ENCODE results near the gene KLHL9.
"Not testable (repeated sequence)": the region's sequence is repeated elsewhere in the genome, so short reads cannot be mapped to it uniquely, and the experiment has no call there.

The KLHL9 gene

GRCh38 chr9:21334701-21335632 is at the start of gene KLHL9:
KLHL9 (minus strand) TSS chr9:21335404; CDS start chr9:21334859, 545 bp downstream.
- Mint-ChIP-seq H3K27me3 (peaks cover 5% of the 10 kb centered on the region), H3K36me3 (peaks cover 13% of the 10 kb centered on the region), H3K4me1 (peaks cover 29% of the 10 kb centered on the region), H3K4me3 (peak within 1 kb of the TSS; percentile 88), H3K9me3 (no peaks in the 10 kb centered on the region), H3K27ac (peak within 1 kb of the TSS; percentile 89)
- ATAC-seq (ENCODE audit: low read depth) (peak; percentile 84), DNase-seq (ENCODE audit: low spot score in 2 of 2) (peak; percentile 76 to 79)

- DNase-seq (ENCODE audit: low spot score in 2 of 2) (no peak), ATAC-seq (ENCODE audit: low read depth) (no peak)
- Mint-ChIP-seq H3K9me3 (no peaks in the 10 kb centered on the region), H3K36me3 (no peaks in the 10 kb centered on the region), H3K27ac (no peak overlapping the region), H3K4me1 (peaks cover 18% of the 10 kb centered on the region), H3K27me3 (peaks cover 8% of the 10 kb centered on the region), H3K4me3 (no peak overlapping the region)
Measured at GRCh38 chr9:21383627-21384026, 48.4 kb upstream of the KLHL9 start.

- H3K9me3 Mint-ChIP-seq: peaks cover 1% of the 10 kb centered on the region
- peaks cover 5% of the 10 kb centered on the region for H3K27me3 Mint-ChIP-seq
- peak overlapping the region; percentile 7 for H3K27ac Mint-ChIP-seq
- H3K36me3 Mint-ChIP-seq: no peaks in the 10 kb centered on the region
- no peak overlapping the region for H3K4me3 Mint-ChIP-seq
- peaks cover 16% of the 10 kb centered on the region for H3K4me1 Mint-ChIP-seq
- ATAC-seq (ENCODE audit: low read depth): peak; percentile 92
- DNase-seq (ENCODE audit: low spot score in 2 of 2): peak; percentile 65 to 81
Measured at GRCh38 chr9:21381448-21382339, 46.5 kb upstream of the KLHL9 start.

- DNase-seq (ENCODE audit: low spot score in 2 of 2); H3K4me3 Mint-ChIP-seq; H3K4me1 Mint-ChIP-seq; H3K9me3 Mint-ChIP-seq; H3K27ac Mint-ChIP-seq; H3K36me3 Mint-ChIP-seq; ATAC-seq (ENCODE audit: low read depth): not testable (repeated sequence)
- H3K27me3 Mint-ChIP-seq: peaks cover 13% of the 10 kb centered on the region
Measured at GRCh38 chr9:21371467-21371866, 36.3 kb upstream of the KLHL9 start.

- Mint-ChIP-seq H3K27ac (no peak within 1 kb of the TSS), H3K27me3 (peaks cover 12% of the 10 kb centered on the region)
Measured at GRCh38 chr9:21367957-21368356, 32.8 kb upstream of the KLHL9 start, which contains the start of gene IFNA13. IFNA13 (minus strand) TSS chr9:21368057; CDS start chr9:21368010, 47 bp downstream.

GRCh38 chr9:21367169-21367568 is 32.0 kb upstream of the KLHL9 start:
- H3K27ac Mint-ChIP-seq; DNase-seq (ENCODE audit: low spot score in 2 of 2); H3K4me1 Mint-ChIP-seq; H3K9me3 Mint-ChIP-seq; H3K36me3 Mint-ChIP-seq; H3K4me3 Mint-ChIP-seq: not testable (repeated sequence)
- H3K27me3 Mint-ChIP-seq: peaks cover 10% of the 10 kb centered on the region
- peak; percentile 97 for ATAC-seq (ENCODE audit: low read depth)

More at GRCh38 chr9:21367957-21368356, 32.8 kb upstream of the KLHL9 start, which contains the start of gene IFNA13:
- DNase-seq (ENCODE audit: low spot score in 2 of 2): no peak
- ATAC-seq (ENCODE audit: low read depth): no peak
- H3K4me1 Mint-ChIP-seq: peaks cover 8% of the 10 kb centered on the region
- no peaks in the 10 kb centered on the region for H3K36me3 Mint-ChIP-seq
- H3K9me3 Mint-ChIP-seq: no peaks in the 10 kb centered on the region
- no peak within 1 kb of the TSS for H3K4me3 Mint-ChIP-seq

- Mint-ChIP-seq H3K27ac (no peak overlapping the region), H3K27me3 (peaks cover 5% of the 10 kb centered on the region), H3K4me1 (peaks cover 19% of the 10 kb centered on the region), H3K36me3 (no peaks in the 10 kb centered on the region), H3K4me3 (no peak overlapping the region), H3K9me3 (no peaks in the 10 kb centered on the region)
- no peak for DNase-seq (ENCODE audit: low spot score in 2 of 2)
- ATAC-seq (ENCODE audit: low read depth): no peak
Measured at GRCh38 chr9:21362287-21362686, 27.1 kb upstream of the KLHL9 start.

- ATAC-seq (ENCODE audit: low read depth) (peak; percentile 81), DNase-seq (ENCODE audit: low spot score in 2 of 2) (peak in 1 of 2 donors; percentile 10)
- Mint-ChIP-seq H3K27ac (no peak overlapping the region), H3K4me3 (peak overlapping the region; percentile 34), H3K36me3 (peaks cover 3% of the 10 kb centered on the region), H3K27me3 (peaks cover under 1% of the 10 kb centered on the region), H3K4me1 (peaks cover 13% of the 10 kb centered on the region), H3K9me3 (peaks cover 3% of the 10 kb centered on the region)
Measured at GRCh38 chr9:21357479-21358460, 22.6 kb upstream of the KLHL9 start.

- ATAC-seq (ENCODE audit: low read depth): no peak
- H3K27me3 Mint-ChIP-seq: peaks cover 11% of the 10 kb centered on the region
- H3K9me3 Mint-ChIP-seq: peaks cover 3% of the 10 kb centered on the region
Measured at GRCh38 chr9:21350787-21351186, 15.6 kb upstream of the KLHL9 start, which contains the start of gene IFNA6. IFNA6 (minus strand) TSS chr9:21350887; CDS start chr9:21350887, 0 bp downstream.

GRCh38 chr9:21348430-21348970 is 13.3 kb upstream of the KLHL9 start:
- H3K9me3 Mint-ChIP-seq: peaks cover 2% of the 10 kb centered on the region
- ATAC-seq (ENCODE audit: low read depth) (no peak), DNase-seq (ENCODE audit: low spot score in 2 of 2) (no peak)
- peaks cover 6% of the 10 kb centered on the region for H3K4me1 Mint-ChIP-seq
- H3K27me3 Mint-ChIP-seq: peaks cover 16% of the 10 kb centered on the region
- H3K27ac Mint-ChIP-seq: no peak overlapping the region
- H3K4me3 Mint-ChIP-seq: no peak overlapping the region
- peaks cover 3% of the 10 kb centered on the region for H3K36me3 Mint-ChIP-seq

More at GRCh38 chr9:21350787-21351186, 15.6 kb upstream of the KLHL9 start, which contains the start of gene IFNA6:
- DNase-seq (ENCODE audit: low spot score in 2 of 2): no peak
- H3K27ac Mint-ChIP-seq: no peak within 1 kb of the TSS
- H3K4me3 Mint-ChIP-seq: no peak within 1 kb of the TSS
- H3K36me3 Mint-ChIP-seq: peaks cover 3% of the 10 kb centered on the region
- H3K4me1 Mint-ChIP-seq: no peaks in the 10 kb centered on the region

GRCh38 chr9:21340735-21341134 is 5.5 kb upstream of the KLHL9 start:
- Mint-ChIP-seq H3K27ac (no peak overlapping the region), H3K9me3 (peaks cover 2% of the 10 kb centered on the region), H3K27me3 (peaks cover 17% of the 10 kb centered on the region), H3K36me3 (peaks cover 3% of the 10 kb centered on the region), H3K4me1 (peaks cover 6% of the 10 kb centered on the region), H3K4me3 (no peak overlapping the region)
- no peak for ATAC-seq (ENCODE audit: low read depth)
- DNase-seq (ENCODE audit: low spot score in 2 of 2): no peak

GRCh38 chr9:21336457-21336856 is 1.3 kb upstream of the KLHL9 start:
- Mint-ChIP-seq H3K4me3 (peak overlapping the region; percentile 51), H3K36me3 (peaks cover 10% of the 10 kb centered on the region), H3K9me3 (no peaks in the 10 kb centered on the region), H3K27ac (no peak overlapping the region), H3K4me1 (peaks cover 21% of the 10 kb centered on the region), H3K27me3 (peaks cover 5% of the 10 kb centered on the region)
- no peak for ATAC-seq (ENCODE audit: low read depth)
- DNase-seq (ENCODE audit: low spot score in 2 of 2): no peak

Measured in memory B cell (primary cell).